Fibroblast of pulmonary artery (primary cell): ENCODE data around the gene SGCD.

Experiments used
- DNase-seq: peaks from one replicate; pipeline ENCODE4 v3.0.0-alpha.2; 2010; ENCODE audit warnings: low read depth
- H3K4me3 ChIP-seq: replicated peaks from 2 replicates; pipeline ENCODE4 v1.5.1; 2011; ENCODE audit warnings: low read depth, mild to moderate bottlenecking, control low read depth, low read length, moderate library complexity
- TF ChIP-seq, protein P1 (sequence below): IDR thresholded peaks from 2 replicates; pipeline ENCODE4 v1.5.1; 2011; ENCODE audit warnings: mild to moderate bottlenecking, control low read depth, low read length, inconsistent platforms; ENCODE audit errors: missing control alignments

Gene SGCD

DNA sequence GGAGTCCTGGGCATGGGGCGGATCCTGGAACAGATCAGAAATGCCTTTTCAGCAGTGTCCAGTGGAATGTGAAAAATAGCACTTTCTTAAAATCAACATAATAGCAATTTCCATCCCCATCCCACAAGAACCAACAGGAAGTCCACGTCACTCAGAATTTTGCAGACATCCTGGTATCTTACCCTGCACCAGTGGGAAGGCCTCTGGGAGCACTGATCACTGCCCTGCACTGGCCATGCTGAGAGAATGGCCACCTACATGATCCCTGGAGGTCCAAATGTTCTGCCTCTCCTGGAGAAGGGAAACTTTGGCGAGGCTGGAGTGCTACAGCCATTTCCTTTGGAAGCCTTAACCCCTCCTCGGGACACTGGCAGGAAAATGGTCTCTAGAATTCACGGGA lies 173.8 kb downstream of the SGCD start:
- no peak for DNase-seq
- H3K4me3 ChIP-seq, result no peak overlapping the region
- TF ChIP-seq, protein P1, sequence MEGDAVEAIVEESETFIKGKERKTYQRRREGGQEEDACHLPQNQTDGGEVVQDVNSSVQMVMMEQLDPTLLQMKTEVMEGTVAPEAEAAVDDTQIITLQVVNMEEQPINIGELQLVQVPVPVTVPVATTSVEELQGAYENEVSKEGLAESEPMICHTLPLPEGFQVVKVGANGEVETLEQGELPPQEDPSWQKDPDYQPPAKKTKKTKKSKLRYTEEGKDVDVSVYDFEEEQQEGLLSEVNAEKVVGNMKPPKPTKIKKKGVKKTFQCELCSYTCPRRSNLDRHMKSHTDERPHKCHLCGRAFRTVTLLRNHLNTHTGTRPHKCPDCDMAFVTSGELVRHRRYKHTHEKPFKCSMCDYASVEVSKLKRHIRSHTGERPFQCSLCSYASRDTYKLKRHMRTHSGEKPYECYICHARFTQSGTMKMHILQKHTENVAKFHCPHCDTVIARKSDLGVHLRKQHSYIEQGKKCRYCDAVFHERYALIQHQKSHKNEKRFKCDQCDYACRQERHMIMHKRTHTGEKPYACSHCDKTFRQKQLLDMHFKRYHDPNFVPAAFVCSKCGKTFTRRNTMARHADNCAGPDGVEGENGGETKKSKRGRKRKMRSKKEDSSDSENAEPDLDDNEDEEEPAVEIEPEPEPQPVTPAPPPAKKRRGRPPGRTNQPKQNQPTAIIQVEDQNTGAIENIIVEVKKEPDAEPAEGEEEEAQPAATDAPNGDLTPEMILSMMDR, result no peak

GRCh38 chr5:156505101-156505500 lies 178.1 kb downstream of the SGCD start:
- DNase-seq, result no peak
- TF ChIP-seq, protein P1, result no peak
- H3K4me3 ChIP-seq, result no peak overlapping the region

DNA sequence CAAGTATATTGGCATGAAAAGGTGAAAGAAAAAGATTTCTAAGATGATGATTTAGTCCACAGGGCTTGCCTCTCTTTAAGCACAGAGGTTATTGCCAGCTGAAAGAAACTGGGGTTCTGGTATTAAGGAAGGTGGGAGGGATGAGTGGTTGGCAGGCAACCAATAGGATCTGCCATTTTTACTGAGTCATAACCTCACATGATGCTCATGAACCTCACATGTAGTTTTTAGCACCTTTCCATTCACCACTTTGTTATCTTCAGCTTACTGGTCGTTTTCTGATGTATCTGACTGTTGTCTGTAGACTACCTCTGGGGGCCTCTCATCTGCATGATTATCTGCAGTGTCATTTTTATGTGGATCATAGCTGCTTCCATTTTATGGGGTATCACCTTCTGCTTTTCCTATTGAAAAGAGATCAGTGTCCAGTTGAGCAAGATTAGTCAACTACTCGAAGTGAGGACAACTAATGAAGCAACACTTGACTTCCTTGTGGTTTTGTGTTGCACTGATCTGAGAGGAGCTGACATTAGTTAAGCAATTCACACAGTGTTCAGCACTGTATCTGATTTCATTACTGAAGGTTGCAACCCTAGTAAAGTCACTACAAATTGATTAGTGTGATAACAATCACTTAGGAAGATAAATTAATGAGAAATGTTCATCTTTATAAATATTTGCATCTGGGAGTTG lies 186.3 kb downstream of the SGCD start:
- TF ChIP-seq, protein P1, result no peak
- no peak overlapping the region for H3K4me3 ChIP-seq
- DNase-seq, result no peak

DNA sequence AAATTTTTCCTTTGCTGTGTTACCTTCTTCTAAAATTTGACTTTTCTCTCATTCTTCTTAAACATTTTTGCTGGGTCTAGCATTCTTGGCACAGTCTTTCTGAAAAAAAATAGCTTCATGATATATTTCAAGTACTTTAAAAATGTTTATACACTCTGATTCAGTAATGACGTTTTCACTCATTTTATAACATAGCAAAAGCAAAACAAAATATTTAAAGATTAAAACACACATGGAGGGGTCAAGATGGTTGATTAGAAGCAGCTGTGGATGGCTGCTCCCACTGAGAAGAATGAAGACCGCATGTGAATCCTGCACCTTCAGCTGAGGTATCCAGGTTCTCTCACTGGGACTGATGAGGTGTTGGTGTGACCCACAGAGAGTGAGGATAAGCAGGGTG lies 188.2 kb downstream of the SGCD start:
- no peak for DNase-seq
- H3K4me3 ChIP-seq, result no peak overlapping the region
- TF ChIP-seq, protein P1, result no peak

- no peak for DNase-seq
- no peak overlapping the region for H3K4me3 ChIP-seq
- TF ChIP-seq, protein P1, result no peak
Observed at GRCh38 chr5:156515803-156516360, 188.9 kb downstream of the SGCD start.

DNA sequence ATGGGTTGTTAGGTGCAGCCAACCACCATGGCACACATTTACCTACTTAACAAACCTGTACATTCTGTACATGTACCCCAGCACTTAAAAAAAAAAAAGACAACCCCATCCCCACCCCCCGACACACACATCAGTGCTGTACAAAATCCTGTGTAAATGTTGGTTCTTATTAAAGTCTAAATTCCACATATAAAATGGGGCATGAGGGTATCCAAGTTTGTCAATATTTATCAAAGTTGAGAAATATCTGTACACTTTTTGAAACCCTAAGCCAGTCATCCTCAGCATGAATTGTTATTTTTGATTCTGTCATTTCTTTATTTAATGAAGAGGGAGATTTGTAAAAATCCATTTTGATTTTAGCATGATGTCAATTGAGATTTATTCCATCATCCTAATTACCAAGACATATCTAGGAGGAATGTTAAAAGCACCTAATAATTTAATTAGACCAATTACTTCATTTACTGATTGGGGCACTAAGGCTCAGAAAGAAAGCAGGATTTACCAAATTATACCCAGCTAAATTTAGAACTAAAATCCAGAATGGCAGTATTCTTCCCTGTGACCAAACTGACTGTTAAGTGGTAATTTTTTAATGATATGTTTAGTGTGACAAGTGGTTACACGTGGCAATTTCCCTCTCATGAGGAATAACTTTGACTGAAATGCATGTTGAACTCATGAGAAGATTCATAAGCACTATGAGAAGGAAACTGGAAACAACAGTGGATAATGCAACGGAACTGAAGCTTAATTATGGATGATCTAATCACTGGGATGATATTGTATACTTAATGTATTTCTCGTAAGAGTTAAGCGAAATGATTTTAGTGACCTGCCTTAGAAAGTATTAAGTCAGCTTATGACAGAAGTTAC lies 195.9 kb downstream of the SGCD start:
- TF ChIP-seq, protein P1, result no peak
- H3K4me3 ChIP-seq, result no peak overlapping the region
- DNase-seq, result no peak
